Ectodermal cell (in vitro differentiated cells): ENCODE measurements around the gene GNAO1.

Experiments
- H3K27ac ChIP-seq: 2 replicates; pipeline ENCODE4 v1.7.0; 2013; ENCODE audit warnings: mild to moderate bottlenecking, low read depth, low read length; ENCODE audit not compliant: insufficient read depth, poor library complexity, severe bottlenecking
- H3K27me3 ChIP-seq: 2 replicates; pipeline ENCODE4 v1.7.0; 2013; ENCODE audit warnings: mild to moderate bottlenecking, low read length; ENCODE audit not compliant: insufficient read depth, control insufficient read depth, poor library complexity, severe bottlenecking
- H3K36me3 ChIP-seq: one replicate; pipeline ENCODE4 v1.7.0; 2013; ENCODE audit warnings: low read length; ENCODE audit not compliant: control insufficient read depth, insufficient read depth
- H3K4me1 ChIP-seq: one replicate; pipeline ENCODE4 v1.7.0; 2013; ENCODE audit warnings: low read length; ENCODE audit not compliant: control insufficient read depth, insufficient read depth
- H3K4me3 ChIP-seq: 2 replicates; pipeline ENCODE4 v1.7.0; 2013; ENCODE audit warnings: low read depth, low read length, control low read depth; ENCODE audit not compliant: insufficient read depth
- H3K9me3 ChIP-seq: 2 replicates; pipeline ENCODE4 v1.7.0; 2013; ENCODE audit warnings: mild to moderate bottlenecking, low read length, moderate library complexity; ENCODE audit not compliant: control insufficient read depth
- WGBS, 2 experiments: methylation state at CpG; one replicate each; pipeline ENCODE4 v1.1.7; 2013; ENCODE audit warnings: missing lambda C conversion rate in 2 of 2; 5-methylcytosine and 5-hydroxymethylcytosine counted together

Gene GNAO1

DNA sequence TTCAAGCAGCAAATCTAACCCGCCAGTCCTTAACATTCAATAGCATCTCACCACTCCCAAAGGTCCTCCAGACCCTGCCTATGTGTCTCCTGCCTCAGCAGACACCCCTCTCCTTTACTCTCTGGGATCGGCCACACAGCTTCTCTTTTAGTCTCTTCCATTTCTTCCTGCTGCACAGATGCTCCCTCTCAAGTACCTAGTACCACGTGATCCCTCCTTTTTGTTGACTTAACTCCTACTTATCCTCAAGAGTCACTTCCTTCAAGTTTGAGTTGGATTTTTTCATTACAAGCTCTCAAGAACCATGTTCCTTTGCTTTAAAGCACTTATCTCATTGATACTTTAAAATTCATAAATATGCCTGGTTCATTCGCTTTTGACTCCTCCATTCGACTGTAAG, 209.2 kb downstream of the GNAO1 start:
- H3K4me1 ChIP-seq, result no peaks in the 10 kb centered on the region

DNA sequence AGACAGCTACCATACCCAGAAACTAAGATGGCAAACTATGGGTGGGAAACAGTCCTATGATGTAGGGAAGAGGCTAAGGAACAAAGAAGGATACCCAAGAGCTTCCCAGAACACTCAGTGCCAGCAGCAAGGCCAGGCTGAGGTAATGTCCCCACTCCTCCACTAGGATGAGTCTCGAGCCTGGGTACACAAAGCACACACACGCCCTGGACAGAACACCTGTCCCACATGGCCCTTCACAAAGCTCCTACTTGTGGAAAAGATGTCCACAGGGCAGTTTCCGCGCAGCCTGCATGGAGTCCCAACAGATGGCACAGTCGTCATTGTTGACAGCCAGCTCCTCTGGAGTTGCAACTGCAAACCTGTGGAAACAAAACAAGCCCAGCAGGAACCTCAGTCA, 210.2 kb downstream of the GNAO1 start:
- no peak overlapping the region for H3K27ac ChIP-seq
- no peaks in the 10 kb centered on the region for H3K9me3 ChIP-seq
- H3K27me3 ChIP-seq, result no peaks in the 10 kb centered on the region
- H3K36me3 ChIP-seq, result peaks cover 2% of the 10 kb centered on the region
- 86 to 90% methylated on average over 5 of the region's 5 CpGs for WGBS, 2 experiments
- H3K4me1 ChIP-seq, result no peaks in the 10 kb centered on the region
- no peak overlapping the region for H3K4me3 ChIP-seq

More for the DNA sequence above, 209.2 kb downstream of the GNAO1 start:
- 74 to 77% methylated on average over 5 of the region's 5 CpGs for WGBS, 2 experiments
- H3K27ac ChIP-seq, result no peak overlapping the region
- H3K9me3 ChIP-seq, result no peaks in the 10 kb centered on the region
- H3K36me3 ChIP-seq, result peaks cover 2% of the 10 kb centered on the region
- no peak overlapping the region for H3K4me3 ChIP-seq
- no peaks in the 10 kb centered on the region for H3K27me3 ChIP-seq

DNA sequence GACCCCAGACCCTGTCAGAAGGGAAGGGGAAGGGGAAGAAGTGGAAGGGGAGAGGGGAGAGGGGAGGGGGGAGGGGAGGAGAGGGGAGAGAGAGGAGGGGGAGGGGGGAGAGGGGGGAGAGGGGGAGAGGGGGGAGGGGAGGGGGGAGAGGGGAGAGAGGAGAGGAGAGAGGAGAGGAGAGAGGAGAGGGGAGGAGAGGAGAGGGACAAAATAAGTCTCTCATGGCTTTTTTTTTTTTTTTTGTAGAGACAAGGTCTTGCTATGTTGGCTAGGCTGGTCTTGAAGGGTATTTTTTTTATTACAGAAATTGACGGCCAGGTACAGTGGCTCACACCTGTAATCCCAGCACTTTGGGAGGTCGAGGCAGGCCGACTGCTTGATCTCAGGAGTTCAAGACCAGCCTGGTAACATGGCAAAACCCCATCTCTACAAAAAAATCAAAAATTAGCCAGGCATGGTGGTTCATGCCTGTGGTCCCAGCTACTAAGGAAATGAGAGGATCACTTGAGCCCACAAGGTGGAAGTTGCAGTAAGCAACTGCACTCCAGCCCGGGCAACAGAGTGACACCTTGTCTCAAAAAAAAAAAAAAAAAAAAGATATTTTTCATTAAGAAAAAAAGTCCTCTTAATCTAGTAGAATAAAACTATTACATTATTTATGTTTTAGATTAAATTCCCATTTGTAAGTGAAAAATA, 214.8 kb downstream of the GNAO1 start:
- Histone ChIP-seq H3K4me1 (no peaks in the 10 kb centered on the region), H3K27me3 (no peaks in the 10 kb centered on the region), H3K36me3 (peaks cover 3% of the 10 kb centered on the region), H3K27ac (no peak overlapping the region), H3K9me3 (no peaks in the 10 kb centered on the region), H3K4me3 (no peak overlapping the region)
- 74 to 82% methylated on average over 3 of the region's 4 CpGs for WGBS, 2 experiments
